Measurements from ENCODE around the gene LRRC51.

The LRRC51 gene, protein sequence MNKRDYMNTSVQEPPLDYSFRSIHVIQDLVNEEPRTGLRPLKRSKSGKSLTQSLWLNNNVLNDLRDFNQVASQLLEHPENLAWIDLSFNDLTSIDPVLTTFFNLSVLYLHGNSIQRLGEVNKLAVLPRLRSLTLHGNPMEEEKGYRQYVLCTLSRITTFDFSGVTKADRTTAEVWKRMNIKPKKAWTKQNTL

DNA sequence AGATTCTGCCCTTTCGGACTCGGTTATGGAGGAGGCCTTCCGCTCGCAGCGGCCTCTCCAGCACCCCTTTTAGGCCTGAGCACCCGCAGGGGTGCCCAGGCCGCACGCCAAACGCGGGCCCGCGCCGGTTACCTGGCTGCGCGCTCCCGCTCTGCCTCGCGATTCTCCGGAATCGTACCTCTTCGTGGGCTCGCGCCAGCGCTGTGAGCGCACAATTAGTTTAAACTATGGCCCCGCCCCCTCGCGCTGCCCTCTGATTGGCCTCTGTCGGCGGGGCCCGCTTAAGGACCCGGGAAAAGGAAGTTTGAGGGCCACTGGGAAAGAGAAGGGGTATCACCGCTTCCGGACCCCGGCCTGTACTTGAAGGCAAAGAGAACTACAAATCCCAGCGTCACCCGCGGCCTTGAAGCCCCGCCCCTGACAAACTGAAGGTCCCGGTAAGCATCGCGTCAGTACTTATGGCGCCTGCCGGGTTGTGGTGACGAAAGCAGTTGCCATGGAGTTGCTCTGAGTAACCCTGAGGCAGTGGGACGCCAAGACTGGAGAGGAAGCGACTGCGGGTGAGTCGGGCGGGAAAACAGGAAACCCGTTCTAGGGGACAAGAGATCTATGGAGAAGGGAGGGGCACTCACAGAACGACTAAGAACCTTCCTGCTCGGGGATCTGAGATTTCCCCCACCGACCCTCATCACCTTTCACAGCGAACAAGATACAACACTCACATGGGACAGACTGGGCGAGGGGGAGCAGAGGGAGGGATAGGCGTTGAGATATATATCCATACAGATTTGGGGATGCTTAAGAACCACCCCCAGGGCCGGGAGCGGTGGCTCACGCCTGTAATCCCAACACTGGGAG lies at the start of gene LRRC51, which contains the start of gene NUMA1:
Gene LRRC51 (plus strand): TSS at position 525 of the 858 bp plus-strand sequence. CDS start 8,234 bp downstream, outside the sequence.
Gene NUMA1 (minus strand): TSS at position 217 of the 858 bp plus-strand sequence. CDS start 44,599 bp downstream, outside the sequence.
- peak; percentile 96 for DNase-seq (ENCODE audit: low read depth)

DNA sequence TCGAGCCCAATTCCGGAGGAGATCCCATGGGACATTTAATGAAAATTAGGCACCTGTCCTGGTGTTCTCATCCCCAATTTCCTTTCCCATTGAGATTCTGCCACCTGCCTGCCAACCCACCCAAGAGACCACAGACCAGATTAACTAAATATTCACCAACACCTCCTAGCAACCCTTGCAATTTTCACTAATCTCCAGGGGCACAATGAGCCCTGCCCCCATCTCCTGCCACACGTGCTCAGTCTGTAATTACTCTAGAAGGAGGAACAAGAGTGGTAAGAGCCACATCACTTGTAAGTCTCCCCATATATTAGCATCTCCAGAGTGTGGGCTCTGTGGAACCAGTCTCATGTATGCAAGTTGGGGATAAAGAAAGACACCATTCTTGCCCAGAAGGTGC lies 44.0 kb upstream of the LRRC51 start:
- DNase-seq (ENCODE audit: low read depth), result no peak

DNA sequence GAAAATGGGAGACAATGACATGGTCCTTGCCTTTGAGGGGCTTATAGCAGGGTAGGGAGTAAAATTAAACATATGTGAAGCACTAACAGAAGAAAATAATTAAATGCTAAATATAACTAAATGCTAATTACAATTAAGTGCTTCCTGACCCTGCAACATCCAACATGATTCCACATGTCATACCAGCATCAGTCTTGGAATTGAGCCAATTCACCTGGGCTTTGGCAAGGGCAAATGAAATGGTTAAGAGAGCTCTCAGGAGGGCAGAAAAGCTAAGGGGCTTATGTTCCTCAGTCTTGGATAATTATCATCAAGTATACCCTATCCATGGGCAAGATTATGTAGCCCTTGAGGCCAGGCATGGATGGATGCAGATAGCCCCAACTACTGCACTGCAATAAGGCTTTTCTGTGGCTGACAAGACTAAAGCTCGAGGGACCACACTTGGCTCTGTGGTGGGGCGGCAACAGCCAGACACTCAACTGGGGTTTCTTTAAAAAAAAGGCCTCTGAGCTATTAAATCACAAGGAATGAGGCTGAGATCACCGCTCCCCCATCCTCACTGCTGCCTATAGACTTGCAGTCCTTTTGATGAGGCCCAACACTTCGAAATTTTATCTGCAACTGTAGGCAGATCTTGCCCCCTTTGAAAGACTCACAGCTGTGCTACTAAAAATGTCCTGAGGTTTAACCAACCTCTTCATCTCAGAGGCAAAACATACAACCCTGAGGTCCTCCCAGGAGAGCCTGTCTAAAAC lies 42.9 kb upstream of the LRRC51 start:
- DNase-seq (ENCODE audit: low read depth), result no peak

DNA sequence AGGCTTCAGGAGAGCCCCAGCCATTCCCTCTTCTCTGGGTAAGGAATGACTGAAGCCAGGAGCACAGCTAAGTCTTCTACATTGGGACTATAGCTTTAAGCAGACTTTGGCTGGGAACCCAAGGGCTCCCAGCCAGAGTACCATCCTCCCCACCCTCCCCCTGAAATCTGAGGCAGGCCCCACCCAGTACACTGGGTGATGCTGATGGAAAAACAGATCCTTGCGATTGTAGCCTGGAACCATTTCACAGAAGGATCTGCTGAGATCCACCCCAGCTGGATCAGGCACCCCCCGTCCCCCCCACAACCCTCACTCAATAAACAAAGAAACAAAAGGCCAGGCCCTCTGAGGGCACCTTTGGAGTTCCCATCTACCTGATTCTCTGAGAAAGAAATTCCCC lies 42.2 kb upstream of the LRRC51 start:
- no peak for DNase-seq (ENCODE audit: low read depth)

DNA sequence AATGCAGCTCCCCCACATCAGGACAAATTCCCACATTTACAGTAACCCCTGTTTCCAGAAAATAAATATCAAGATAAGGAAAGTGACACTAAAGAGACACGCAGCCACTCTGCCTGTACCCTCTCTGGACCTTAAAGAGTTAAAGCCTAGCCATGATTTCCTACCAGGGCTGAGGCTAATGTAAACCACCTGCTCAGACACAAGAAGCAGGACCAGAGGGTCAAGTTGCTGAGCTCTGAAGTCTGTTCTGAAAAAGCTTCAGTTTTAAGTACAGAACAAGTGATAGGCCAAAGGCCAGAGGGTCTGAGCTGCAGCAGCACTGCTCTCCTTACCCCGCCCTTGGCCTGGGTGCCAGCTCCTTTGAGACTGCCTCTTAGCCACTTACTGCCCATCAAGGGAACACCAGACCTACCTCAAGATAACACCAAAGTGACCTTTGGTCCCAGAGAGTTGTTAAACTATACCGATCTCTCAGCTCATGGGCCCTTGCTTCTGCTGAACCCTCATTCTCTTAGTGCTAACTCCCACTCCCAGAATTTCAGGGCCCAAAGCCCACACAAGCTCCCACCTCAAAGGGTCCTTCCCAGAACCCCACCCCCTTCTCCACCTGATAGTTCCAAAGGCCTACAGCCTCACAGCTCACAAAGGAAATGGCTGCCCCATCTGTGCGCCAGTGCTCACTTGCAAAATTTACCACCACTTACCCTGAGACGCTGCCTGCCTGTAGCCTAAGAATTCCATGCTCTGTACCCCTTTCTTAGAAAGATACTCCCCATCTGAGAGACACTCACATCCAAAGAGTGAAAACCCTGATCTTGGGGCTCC lies 41.4 kb upstream of the LRRC51 start:
- DNase-seq (ENCODE audit: low read depth), result no peak

DNA sequence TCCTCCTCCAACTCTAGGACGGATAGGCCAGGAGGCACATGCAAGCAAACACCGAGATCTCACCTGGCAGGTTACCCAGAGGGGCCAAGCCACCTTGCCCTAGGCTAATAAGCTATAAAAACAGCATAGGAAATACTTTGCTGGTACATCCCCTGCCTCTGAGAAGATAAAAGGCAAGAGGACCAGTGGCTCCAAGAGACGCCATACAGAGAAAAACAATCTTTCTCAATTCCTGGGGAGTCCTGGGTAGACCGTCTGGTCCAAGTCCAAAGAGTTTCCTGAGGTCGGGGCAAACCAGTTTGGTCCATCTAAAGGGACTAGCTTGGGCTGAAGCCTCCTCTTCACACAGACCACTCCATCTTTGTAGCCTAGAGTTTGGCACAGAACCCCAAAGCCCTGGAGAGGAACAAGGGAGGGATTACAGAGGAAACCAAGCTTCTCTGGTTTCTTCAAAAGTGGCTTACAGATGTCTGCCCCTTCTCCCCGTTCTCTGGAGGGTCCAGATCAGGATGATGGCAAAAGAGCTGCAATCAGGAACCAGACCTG lies 40.7 kb upstream of the LRRC51 start:
- DNase-seq (ENCODE audit: low read depth), result no peak

DNA sequence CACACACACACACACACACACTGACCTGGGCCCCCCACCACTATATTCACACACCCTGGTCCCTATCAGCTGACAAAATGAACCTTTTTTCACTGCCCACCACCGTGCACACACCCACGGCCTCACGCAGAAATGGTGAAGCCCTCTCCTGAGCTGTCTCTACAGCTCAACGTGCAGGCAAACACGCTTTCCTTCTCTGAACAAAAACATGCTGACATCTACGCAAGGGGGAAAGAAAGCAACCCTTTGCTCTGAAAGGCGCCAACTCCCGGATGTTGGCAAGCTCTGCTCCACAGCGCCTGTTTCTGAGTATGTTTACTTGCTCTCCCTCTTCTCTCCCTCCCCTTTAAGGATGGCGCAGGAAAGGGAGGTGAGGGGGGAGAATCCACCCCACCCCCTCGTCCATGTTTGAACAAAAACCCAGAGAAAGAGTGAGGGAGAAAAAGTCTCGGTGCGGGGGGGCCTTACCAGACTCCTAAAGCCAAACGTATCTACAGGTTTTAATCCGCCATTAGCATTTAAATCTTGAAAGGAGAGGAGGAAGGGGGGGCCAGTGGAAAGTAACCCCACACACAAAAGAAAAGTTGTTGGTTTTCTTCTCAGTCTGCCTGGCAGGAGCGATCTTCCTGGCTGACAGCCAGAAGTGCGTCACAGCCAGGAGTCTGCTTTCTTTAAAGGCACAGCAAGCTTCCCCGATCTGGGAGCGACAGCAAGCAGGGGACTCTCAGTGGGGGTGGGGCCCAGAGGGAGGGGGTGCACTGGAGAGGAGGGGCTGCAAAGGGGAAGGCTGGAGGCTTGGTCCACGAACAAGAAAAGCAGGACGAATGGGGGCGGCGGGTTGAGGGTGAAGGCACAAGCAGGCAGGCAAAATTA lies 39.9 kb upstream of the LRRC51 start:
- peak; percentile 61 for DNase-seq (ENCODE audit: low read depth)

DNA sequence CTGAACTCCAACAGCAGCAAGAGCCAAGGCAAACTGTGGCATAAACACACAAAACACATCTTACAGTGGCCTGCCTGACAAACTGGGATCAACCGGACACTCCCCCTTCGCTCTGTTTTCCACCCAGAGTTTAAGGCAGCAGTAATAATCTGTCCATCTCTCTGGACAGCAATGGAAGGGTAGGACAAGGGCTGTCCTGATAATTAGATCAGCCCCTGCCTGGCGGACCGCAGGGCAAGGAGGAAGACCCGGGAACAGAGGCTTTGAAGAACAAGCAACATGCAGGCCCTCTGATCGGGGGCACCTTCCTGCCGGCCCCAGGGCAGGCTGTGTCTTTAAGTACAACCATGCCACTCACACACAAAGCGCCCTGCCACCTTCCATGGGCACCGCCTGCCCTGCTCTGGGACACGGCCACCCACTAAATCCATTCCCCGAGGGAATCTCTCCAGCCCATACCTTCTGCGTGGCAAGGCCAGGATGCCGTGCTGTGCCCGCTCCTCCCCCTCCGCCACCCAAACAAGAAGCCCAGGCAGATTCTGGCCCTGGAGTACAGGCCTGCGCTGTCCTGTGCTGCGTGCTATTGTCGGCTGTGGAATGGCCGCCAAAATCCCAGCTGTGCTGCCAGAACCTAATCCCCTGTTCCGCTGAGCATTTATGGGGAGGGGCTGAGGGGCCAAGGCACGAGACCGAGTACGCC lies 39.1 kb upstream of the LRRC51 start:
- no peak for DNase-seq (ENCODE audit: low read depth)

DNA sequence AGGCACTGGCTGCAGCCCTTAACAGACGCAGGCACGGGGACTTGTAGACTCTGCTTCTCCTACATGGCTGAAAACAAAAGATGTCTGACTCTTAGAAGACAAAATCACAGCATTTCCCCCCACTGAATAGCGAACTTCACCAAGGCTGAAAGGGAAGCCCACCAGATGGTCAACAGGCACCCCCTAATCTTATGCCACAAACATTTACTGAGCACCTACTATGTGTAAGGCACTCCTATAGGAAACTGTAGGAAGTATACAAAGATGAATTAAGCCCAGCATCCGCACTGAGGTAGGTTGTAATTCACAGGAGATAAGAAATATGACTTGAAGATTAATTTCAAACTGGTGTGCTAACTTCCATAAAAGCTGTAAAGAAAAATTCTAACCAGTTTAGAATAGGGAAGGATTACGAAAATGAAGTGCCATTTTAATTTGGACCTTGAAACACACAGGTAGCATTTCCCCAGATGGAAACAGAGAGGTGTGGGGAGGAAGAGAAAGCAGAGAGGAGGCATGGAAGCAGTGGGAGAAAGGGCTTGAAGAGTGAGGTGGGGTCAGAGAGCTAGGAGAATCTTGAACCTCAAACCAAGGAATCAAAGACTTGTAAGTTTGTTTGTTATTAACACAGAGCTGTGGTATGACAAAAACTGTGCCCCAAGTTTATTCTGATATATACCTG lies 38.4 kb upstream of the LRRC51 start:
- no peak for DNase-seq (ENCODE audit: low read depth)

DNA sequence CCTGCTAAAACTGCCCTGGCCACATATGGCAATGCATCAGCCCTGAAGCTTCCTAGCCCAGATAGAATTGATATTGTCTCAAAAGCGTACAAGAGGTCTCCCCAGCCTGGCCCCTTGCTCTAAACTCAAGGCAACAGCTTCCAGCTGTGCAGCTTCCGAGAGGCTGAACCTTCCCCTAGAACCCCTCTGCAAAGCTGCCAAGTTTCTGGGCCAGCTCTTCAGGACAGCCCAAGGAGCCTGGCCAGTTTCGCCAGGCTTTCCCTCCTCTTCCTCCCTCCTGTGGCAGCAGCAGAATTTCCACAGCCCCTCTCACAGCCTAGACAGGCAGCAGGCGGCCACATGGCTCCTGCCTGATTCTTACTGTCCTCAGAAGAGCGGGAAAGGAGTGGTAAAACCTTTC lies 34.8 kb upstream of the LRRC51 start:
- no peak for DNase-seq (ENCODE audit: low read depth)

DNA sequence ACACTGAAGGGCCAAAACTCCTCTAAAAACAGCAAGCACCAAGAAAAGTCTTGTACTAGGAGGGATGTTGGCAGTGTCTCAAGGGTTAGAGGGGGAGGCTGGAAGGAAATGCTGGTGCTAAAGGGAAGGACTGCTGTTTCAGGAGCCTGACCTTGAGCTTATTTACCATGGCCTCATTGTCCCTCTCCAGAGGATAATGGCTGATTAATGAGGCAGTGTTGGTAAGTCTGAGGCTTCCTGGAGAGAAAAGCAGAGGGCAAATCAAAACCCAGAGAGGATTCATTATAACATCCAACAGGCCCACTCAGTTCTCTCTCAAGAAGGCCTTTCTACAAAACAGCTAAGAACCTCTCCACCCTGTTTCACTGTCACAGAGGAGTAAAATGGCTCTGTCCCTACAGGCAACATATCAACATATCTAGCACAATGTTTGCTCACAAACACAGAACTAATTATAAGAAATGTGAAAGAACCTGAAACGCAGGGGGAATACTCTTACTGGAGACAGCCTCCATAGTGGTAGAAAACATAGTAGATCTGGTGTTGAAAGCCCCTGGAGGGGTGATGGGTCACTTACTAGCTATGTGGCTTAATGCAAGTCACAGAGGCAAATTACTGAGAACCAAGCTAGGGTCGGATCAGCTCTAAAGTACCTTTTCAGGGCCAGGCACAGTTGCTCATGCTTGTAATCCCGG lies 31.7 kb upstream of the LRRC51 start:
- DNase-seq (ENCODE audit: low read depth), result no peak

DNA sequence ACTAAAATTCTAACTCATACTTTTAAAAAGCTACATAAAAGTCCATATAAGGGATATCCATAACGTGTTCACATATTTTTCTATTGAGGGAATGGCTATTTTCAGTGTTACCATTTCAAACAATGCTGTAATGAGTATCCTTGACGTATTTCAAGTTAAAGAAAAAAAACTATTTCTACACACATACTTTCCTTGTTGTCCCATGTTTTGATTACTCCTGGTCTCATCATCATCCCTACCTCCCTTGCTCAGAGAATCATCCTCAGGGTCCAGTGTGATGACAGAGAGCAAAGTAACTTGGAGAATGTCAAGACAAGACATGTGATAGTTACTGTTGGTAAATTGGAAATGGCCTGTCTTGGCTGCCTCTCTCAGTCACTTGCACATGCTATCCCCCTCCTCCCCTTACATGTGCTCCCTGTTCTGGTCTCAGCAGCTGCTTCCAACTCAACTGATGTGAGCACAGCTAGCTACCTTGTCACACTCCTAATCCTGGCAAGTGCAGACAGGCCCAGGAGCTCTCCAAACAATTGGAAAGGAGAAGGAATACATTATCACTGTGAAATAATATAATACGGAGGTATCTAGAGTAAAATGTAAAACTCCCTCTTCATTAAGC lies 22.1 kb upstream of the LRRC51 start:
- no peak for DNase-seq (ENCODE audit: low read depth)

DNA sequence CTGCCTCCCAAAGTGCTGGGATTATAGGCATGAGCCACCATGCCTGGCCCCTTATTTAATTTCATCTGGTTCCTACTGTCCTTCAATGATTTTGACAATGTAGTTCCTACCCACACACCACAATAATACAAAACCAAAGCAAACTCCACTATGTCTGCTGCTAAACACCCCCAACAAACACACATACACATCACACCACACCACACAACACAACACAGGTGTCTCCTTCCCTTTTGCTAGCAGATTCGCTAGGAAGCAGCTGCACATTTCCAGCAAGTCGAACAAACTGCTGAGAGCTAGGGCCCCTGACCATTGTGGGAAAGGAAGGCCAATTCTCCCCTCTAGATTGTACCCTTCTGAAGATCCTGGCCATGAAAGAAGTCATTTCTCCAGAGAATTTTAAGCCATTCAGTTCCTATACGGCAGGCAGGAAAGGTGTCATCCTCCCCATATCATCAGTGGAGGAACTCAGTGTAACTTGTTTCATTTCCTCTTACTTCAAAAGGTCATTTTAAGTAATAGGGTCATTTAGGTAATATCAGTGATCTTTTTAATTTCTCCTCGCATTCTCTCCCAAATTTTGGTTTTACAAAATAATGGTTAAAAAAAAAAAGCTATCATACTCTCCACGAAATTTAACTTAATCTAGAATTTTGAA lies 18.8 kb upstream of the LRRC51 start:
- DNase-seq (ENCODE audit: low read depth), result no peak

DNA sequence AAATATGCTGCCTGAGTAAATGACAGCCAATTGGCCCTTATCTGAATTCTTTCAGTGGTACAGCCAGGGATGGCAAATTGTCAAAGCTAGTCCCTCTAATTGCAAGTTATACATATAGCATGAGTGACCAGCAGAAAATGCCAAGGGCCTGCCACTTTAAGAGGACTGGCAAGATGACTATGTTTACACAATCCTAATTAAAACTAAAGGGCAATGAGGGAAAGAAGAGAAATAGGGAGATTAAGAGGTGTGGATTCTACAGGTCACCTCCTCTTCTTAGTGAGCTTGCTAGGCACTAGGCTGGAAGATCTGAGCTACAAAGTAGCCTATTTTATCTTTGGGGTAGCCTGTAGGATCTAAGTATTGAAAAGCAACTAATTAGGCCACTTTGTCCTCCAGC lies 13.8 kb upstream of the LRRC51 start:
- no peak for DNase-seq (ENCODE audit: low read depth)

DNA sequence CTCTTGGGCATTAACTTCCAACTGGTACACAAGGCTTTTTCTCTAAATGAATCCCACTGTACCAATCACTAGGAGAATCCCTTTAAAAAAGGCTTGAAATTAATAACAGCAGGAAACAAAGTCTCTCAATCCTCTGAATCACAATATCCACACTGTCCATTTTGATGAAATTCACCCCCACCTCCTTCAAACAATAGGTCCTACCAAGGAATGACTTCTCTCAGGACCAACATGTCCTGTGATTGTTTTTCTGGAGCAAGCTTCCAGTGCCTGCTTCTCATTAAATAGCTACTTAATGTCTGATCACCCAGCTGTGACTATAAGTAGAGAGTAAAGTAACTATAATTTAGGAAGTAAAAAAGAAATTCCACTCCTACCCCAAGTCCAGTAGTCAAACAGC lies 13.4 kb upstream of the LRRC51 start:
- DNase-seq (ENCODE audit: low read depth), result no peak

DNA sequence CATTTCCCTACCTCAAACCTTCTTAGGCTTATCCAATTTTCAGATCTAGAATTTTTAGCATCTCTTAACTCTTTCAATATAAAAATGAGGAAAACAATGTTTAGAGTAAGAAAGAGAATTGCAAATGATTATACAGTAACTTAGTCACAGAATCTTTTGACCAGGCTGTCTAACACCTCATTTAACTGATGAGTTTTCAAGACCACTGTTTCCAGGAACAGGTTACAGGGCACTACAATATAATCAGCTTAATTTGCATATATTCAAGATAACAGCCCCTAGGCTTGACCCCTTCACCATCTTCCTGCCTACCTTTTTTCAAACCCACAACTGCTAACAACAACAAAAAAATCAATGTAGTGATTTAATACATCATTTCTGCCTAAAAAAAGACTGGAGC lies 13.0 kb upstream of the LRRC51 start:
- DNase-seq (ENCODE audit: low read depth), result no peak

DNA sequence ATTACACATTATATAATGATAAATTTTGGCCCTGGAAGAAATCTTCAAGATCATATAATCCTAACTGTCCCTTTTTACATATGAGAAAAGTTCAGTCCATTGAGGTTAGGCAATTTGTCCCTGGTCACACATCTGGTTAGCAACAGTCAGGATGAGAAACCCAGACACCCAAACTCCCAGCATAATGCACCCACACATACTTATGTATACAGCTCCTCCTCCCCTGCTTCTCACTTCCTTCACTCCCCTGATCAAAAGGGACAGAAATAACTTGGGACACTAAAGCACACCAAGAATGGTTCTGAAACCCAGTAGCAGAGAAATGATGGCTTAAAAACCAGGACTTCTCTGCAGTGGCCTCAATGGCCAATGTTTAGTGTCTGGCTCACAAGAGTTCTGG lies 11.4 kb upstream of the LRRC51 start:
- no peak for DNase-seq (ENCODE audit: low read depth)

DNA sequence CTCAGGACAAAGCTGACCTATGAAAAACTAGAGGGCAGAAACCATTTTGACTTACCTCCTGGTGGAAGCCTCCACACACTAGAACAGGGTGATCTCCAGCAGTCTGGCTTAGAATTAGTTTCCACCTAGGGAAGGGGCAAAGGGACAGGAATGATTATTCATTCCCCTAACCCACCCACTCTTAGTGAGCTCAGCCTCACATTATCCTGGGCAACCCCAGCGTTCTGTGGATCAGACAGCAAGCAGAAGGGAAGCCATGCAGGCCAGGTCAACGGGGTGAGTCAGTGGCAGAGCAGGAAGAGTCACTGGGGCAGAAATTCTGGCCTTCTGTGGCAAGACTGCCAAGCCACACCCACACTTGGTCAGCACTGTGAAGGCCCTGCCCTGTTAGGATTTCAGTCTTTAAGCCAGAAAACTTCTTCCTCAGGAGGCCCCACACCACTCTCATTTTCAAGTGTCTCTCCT lies 10.8 kb upstream of the LRRC51 start:
- DNase-seq (ENCODE audit: low read depth), result no peak

Measured in stimulated activated CD8-positive, alpha-beta memory T cell treated with anti-CD3 and anti-CD28 coated beads, Interleukin-4, amount 100 ng/mL, for 24 hours (primary cell).